GM19452 (cell line): Measurements from ENCODE around the gene MSRB1.

Experiments used
- ATAC-seq: cut with Tn5 transposase; IDR thresholded peaks from one replicate; pipeline ENCODE4 v1.9.1; 2021; ENCODE audit not compliant: unreplicated experiment

The MSRB1 gene

DNA sequence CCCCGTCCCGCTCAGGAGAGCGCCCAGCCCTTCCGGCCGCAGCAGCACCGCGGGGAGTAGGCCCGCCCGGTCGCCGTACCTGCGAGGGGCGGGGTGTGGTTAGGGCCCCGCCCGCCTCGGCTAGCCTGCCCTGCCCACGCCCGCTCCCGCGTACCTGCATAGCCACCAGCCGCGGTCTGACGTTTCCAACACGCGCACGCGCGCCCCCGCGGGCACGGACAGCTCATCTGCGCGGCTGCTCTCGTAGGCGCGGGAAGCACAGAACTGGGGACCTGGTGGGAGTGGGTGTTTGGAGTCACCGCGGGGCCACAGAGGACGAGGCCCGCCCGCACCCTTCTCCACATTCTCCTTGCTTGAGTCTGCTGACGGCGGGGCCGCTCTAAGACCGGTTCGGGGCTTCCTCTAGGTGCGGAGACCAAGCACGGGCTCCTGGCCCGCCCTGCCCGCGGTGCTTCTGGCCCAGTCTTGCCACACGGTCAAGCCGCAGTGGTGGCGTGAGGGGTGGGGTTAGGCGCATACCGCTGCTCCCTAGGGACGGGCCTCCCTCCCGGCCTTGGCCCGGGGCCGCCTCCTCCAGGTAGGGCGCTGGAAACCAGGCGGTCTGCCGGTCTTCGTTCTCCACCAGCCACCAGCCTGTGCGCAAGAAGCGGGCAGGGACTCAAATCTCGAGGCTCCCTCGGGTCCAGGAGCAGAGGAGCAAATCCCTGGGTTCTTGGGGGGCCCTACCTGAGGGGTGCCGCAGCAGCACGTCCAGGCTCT is 36.5 kb upstream of the MSRB1 start:
- no peak for ATAC-seq

DNA sequence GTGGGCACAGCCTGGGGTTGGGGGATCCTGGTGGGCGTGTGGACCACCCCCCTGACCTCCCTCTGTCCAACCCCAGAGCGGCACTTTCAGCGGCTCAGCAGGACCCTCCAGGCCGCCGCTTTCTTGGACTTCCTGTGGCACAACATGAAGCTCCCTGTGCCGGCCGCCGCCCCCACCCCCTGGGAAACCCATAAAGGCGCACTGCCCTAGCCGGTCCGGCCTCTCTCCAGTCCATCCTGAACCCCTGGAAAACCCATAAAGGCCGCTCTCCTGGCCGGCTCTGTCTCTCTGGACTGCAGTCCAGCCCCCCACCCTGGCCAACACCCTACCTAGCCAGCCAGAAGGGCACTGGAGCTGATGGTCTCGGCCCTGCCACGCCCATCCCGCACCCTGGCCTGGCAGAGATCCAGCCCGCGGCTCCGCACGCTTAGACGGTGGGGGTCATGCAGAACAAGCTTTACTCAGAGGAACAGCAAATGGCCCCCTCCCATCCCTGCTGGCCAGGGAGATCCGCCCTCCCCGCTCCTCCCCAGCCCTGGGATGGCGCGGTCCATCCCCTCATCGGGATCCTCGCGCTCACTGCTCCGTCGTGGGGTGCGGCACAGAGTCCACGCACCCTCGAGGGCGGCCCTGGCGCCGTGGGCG is 35.6 kb upstream of the MSRB1 start:
- no peak for ATAC-seq

DNA sequence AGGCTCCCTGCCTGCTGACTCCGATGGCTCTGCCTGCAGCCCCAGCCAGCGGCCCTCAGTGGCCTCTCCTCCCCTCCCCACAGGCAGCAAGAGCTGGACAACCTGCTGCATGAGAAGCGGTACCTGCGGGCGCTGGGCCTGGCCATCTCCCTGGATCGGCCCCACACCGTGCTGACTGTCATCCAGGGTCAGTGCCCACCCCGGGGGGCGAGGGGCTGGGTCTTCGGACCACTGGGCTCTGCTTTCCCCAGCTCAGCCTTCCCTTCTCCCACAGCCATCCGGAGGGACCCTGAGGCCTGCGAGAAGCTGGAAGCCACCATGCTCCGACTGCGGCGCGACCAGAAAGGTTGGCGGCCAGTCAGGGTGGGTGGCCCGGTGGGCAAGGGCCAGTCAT is 34.9 kb upstream of the MSRB1 start:
- ATAC-seq = no peak

DNA sequence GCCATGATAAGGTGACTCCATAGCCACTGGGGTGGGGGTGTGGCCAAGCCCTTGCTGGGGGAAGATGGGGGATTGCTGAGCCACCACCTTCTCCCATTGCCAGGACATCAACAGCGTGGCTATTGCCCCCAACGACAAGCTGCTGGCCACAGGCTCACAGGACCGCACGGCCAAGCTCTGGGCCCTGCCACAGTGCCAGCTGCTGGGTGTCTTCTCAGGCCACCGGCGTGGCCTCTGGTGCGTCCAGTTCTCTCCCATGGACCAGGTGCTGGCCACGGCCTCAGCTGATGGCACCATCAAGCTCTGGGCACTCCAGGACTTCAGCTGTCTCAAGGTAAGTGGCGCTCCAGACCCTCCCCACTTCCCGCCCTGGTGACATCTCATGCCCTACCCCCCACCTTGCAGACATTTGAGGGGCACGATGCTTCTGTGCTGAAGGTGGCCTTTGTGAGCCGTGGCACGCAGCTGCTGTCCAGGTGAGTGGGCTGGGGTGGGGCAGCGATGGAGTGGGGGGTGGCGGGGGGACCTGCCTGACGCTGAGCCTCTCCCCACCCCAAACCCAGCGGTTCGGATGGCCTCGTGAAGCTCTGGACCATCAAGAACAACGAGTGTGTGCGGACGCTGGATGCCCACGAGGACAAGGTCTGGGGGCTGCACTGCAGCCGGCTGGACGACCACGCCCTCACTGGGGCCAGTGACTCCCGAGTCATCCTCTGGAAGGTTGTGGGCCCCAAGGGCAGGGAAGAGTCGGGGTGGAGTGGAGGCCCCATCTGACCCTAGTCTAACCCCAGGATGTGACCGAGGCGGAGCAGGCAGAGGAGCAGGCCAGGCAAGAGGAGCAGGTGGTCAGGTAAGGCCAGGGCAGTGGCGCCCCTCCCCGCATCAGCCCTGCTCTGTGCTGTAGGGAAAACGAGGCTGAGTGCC is 34.2 kb upstream of the MSRB1 start:
- ATAC-seq = no peak

DNA sequence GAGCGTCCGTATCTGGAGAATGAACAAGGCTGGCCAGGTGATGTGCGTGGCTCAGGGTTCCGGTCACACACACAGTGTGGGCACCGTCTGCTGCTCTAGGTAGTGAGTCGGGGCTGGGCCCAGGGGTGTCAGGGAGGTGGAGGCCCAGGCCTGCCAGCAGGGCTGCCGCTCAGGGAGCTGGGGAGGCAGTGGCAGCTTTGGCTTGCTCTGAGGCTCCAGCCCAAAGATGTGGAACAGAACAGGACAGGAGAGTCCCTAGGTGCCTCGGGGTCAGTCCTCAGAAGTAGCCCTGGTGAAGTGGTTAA is 33.2 kb upstream of the MSRB1 start:
- no peak for ATAC-seq

DNA sequence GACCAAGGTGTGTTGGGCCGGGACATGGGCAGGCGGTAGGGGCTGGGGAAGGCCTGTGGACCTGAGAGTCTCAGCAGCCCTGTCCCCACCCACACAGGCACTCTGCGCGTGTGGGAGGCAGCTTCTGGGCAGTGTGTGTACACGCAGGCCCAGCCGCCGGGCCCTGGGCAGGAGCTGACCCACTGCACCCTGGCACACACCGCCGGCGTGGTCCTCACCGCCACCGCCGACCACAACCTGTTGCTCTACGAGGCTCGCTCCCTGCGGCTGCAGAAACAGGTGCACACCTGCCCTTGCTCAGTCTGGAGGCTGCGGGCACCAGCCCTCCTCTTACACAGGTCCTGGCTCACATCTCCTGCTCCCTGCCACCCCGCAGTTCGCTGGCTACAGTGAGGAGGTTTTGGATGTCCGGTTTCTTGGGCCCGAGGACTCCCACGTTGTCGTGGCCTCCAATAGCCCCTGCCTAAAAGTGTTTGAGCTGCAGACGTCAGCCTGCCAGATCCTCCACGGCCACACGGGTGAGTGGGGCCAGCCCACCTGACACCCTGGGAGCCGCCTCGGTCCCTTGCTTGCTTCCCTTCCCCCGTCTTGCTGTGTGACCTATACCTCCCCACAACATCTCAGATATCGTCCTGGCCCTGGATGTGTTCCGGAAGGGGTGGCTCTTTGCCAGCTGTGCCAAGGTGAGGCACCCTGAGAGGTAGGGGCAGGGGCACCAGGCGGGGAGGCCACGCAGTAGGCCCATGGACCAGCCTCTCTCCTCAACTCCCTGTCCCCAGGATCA is 32.6 kb upstream of the MSRB1 start:
- no peak for ATAC-seq

DNA sequence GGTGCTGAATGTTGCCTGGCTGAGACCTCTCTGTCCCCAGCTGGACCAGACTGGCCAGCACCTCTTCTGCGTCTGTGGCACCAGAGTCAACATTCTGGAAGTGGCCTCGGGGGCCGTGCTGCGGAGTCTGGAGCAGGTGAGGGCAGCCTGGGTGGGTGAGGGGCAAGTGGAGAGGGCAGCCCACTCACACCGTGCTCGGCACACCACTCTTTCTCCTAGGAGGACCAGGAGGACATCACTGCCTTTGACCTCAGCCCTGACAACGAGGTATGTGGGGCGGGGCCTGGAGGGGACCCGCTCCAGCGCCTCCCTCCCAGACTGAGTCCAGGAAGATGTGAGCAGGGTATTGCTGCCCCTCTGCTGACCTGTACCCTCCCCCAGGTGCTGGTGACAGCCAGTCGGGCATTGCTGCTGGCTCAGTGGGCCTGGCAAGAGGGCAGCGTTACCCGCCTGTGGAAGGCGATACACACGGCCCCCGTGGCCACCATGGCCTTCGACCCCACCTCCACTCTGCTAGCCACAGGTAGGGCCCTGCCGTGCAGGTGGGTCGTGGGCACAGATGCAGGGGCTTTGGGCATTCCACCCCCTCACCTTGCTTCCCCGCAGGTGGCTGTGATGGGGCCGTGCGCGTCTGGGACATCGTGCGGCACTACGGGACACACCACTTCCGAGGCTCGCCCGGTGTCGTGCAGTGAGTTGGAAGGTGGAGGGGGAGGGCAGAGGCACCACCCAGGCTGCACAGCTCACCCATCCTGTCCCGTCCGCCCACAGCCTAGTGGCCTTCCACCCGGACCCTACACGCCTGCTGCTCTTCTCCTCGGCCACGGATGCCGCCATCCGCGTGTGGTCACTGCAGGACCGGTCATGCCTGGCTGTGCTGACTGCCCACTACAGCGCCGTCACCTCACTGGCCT is 31.4 kb upstream of the MSRB1 start:
- ATAC-seq = no peak

DNA sequence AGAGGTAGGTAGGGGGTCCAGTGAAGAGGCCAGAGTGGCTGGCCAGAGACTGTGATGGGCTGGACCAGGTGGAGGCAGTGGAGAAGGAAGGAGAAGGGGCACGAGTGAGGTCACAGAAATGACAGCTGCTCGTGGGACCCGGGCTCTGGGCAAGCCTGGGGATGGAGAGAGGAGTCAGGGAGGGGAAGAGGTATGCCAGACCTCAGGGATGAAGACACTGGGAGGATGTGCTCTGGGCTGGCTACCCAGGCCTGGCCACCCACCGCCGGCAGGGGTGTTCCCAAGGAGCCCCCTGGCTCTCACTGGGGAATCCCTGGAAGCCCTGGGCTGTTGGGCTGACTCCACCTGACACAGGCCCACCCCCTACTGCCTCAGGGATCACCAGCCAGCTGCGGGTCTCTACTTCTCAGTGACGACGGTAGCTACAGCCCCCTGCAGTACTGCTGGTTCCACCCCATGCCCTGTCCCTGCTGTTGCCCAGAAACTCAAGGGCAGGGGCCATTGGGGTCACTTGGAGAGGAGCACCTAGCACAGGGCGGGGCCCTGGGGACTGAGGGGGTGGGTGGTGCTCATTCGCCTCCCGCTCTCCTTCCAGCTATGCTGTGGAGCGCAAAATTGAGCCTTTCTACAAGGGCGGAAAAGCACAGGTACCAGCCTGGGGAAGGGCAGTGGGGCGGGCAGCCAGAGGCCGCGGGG is 30.6 kb upstream of the MSRB1 start:
- no peak for ATAC-seq

DNA sequence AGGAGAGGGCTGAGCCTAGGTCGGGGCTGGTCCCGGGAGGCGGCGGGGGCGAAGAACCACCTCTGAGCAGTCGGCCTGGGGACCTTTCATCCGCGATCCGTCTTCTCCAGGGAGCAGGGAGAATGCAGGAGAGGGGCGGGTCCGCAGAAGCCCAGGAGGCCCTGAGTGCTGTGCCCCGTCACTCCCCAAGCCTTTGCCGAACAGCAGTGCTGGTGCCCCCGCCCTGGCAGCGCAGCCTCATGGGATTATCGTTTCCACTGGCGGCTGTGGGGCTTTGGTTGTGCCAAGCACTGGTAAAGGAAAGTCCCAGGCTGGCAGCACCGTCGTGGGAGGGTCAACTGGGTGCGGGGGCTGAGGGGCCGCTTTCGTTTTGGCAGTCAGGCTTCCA is 29.5 kb upstream of the MSRB1 start:
- no peak for ATAC-seq

DNA sequence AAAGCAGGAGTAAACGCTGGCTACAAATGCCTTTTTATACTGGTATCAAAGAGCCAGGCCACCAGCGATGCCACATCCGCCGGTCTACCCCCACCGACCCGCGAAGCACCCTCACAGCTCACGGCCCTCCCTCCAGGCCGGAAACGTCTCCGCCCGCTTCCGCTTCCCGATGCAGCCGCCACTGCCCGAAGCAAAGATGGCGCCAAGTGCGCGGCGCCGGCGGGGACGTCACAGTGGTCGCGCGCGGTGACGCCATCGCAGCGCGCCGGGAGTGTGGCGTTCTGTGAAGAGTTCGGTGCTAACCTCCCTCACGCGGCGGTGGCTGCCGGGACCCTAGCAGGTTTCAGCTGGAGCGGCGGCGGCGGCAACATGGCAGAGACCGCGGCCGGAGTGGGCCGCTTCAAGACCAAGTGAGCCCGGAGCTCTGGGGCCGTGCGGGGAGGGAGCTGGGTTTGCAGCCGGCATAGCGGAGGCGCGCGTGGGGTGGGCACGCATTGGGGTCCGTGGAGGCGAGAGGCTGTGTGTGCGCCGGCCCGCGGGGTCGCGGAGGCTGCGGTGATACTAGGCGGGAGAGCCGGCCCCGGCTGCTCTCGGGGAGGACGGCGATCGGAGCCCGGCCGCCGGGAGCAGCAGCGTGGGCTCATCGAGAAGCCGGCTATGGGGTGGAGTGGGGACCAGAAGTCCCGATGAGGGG is 28.9 kb upstream of the MSRB1 start, which contains the start of gene TBL3:
Gene TBL3 (plus strand): TSS at position 258 of the 694 bp plus-strand sequence. CDS start 112 bp downstream, at position 370.
- peak; percentile 84 for ATAC-seq

DNA sequence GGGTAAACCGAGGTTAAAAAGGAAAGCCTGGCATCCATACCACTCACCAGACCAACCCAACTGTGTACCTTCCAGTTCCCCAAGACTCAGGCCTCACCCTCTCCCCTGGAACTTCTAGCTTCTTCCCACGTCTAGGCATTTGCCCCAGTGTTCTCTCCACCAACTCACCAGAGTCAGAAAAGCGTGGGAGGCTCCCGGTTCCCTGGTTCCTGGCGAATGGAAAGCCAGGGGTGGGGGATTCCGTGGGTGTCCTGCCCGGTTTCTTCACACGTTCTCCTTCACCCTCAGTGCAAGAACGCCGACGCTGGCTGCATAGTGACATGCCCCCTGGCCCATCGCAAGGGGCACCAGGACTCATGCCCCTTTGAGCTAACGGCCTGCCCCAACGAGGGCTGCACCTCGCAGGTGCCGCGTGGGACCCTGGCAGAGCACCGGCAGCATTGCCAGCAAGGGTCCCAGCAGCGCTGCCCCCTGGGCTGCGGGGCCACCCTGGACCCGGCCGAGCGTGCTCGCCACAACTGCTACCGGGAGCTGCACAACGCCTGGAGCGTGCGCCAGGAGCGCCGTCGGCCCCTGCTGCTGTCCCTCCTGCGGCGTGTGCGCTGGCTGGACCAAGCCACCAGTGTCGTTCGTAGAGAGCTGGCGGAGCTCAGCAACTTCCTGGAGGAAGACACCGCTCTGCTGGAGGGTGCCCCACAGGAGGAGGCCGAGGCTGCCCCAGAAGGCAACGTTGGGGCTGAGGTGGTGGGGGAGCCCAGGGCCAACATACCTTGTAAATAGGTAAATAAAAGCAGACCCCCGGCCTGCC is 25.4 kb upstream of the MSRB1 start:
- ATAC-seq = no peak

DNA sequence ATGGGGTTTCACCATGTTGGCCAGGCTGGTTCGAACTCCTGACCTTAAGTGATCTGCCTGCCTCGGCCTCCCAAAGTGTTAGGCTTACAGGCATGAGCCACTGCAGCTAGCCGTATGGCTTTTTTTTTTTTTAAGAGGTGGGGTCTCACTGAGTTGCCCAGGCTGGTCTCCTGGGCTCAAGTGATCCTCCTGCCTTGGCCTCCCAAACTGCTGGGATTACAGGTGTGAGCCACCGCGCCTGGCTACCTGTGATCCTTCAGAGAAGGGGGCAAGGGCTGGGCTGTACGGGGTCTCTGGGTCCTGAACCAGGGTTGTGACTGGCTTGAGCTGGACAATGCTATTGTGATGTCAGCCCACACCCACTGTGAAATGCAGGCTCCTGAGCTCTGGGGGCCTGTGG is 23.5 kb upstream of the MSRB1 start, which contains the start of gene RNF151:
Gene RNF151 (plus strand): TSS at position 397 of the 400 bp plus-strand sequence. CDS start 26 bp downstream, outside the sequence.
- ATAC-seq = no peak

DNA sequence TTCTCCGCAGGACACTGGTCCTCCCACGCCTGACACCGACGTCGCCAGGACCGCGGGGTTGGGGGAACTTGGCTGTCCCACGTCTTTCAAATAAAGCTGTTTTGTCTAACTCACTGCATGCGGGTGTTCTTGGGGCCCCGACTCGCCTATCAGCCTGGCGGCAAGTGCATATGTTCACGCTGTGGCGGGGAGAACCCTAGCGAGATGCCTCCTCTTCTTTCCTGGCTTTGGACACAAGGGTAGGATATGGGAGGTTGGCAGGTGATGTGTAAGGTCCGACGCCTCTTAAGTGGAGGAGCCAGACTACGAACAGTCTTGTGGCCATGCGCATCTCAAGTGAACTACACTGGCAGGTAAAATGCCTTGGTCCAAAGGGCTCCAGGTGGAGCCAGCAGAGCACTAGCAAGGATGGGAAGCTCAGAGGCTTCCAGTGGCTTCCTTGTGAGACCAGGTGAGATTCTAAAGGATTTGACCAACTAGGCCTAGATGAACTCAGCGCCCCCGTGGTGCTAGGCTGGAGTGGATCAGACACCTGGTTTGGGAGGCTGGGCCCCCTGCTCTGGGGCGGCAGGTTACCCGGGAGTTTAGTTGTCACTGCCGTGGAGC is 22.5 kb upstream of the MSRB1 start:
- ATAC-seq = no peak

DNA sequence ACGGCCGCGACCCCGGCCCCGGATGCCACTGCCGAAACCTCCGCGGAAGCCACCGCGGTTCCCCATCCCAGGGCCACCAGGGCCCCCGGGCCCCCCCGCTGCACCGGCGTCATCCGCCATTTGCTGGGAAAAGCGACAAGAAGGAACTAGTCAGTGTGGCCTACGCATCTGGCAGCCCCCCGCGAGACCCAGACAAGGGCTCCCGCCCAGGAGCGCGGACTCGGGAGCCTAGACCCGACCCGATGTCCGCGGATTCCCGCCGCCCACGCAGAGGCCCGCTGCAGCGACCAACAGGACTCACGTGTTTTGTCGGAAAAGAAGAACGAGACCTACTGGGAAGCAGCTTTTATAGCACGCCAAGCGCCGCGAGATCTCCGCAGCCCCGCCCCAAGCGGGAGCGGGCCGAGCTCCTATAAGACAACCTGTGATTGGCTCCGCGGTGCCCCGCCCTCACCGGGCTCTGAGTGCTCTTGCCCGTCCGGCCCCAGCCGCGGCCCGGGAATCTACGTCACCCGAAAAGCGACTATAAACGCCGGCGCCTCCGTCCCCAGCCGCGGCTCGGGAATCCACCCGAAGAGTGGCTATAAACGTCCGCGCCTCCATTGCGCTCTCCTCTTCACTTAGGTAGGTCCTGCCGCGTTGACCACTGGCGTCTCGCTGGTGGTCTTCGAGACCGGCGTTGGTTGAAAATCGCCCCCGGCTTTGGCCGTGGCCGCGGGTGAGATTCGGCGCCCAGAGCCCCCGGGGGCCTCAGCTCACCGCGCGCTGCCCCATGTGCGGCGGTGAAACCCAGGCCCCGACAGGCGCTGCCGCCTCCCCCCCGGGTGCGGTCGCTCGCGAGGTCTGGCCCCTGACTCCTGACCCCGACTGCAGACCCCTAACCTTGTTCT is 21.8 kb upstream of the MSRB1 start, which contains the start of gene RPS2:
Gene RPS2 (minus strand): TSS at position 321 of the 890 bp plus-strand sequence. CDS start 201 bp downstream, at position 120.
- peak; percentile 72 for ATAC-seq

DNA sequence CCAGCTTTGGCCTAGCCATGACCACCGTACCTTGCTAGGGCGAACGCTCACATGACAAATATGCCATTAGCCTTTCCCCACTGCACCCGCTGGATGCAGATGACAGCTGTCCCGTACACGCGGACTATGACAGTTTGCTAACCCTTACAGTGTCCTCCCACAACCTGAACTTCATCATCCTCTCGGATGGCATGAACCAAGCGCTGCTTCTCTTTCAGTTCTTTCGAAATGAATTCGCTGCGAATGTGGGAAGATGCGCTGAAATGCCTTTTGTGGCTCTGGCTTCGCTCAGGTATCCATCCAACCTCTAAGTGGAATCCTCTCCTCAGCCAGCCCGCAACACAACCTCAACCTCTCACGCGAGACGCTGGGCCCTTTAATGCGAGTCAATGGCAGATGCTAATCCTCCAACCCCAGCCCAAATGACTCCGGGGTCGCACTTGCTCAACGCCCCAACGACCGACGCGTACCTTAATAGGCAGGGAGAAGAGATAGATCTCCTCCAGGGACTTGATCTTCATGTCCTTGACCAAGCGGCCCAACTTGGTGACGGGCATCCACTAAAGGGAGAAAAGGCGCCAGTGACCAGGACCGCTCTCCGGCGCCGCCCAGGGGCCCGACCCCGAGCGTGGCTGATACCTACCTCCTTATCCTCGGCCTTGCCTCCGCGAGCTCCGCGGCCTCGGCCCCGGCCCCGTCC is 21.0 kb upstream of the MSRB1 start:
- ATAC-seq = peak; percentile 1
